Keratinocyte (primary cell): ENCODE data around the gene CHL1. TPM values are rescaled to one million over a fixed set of nuclear protein-coding genes. Genes with fewer than 3 reads are reported as not detected.

Experiments
- DNase-seq: peaks from one replicate; pipeline ENCODE4 v3.0.0-alpha.2; 2011; ENCODE audit warnings: low read depth, missing footprints, low spot score
- FAIRE-seq: peaks from 2 replicates; lab custom pipeline; 2011; peaks lifted over from hg19 to GRCh38; lab: Jason Lieb, UNC
- H2AFZ ChIP-seq: 2 replicates; pipeline ENCODE4 v1.6.0; 2012; ENCODE audit warnings: low read length, control low read depth, inconsistent platforms; ENCODE audit not compliant: control insufficient read depth
- H3K27ac ChIP-seq: 2 replicates; pipeline ENCODE4 v1.5.1; 2011; ENCODE audit warnings: low read length; ENCODE audit not compliant: control insufficient read depth, insufficient read depth
- H3K27me3 ChIP-seq: 3 replicates; pipeline ENCODE4 v1.6.0; 2011; ENCODE audit warnings: low read length; ENCODE audit not compliant: control insufficient read depth, insufficient read depth; ENCODE audit errors: extremely low read depth
- H3K36me3 ChIP-seq, 2 experiments: 2 replicates in 1 of 2; 3 replicates in 1 of 2; pipeline ENCODE4 v1.5.1; 2011; ENCODE audit warnings: low read length in 2 of 2, mild to moderate bottlenecking in 1 of 2; ENCODE audit not compliant: control insufficient read depth in 2 of 2, insufficient read depth in 2 of 2; ENCODE audit errors: extremely low read depth in 1 of 2
- H3K4me1 ChIP-seq: 3 replicates; pipeline ENCODE4 v1.5.1; 2011; ENCODE audit warnings: low read length; ENCODE audit not compliant: control insufficient read depth, insufficient read depth; ENCODE audit errors: extremely low read depth
- H3K4me2 ChIP-seq: 3 replicates; pipeline ENCODE4 v1.6.0; 2011; ENCODE audit warnings: low read depth, low read length; ENCODE audit not compliant: control insufficient read depth, insufficient read depth; ENCODE audit errors: extremely low read depth
- H3K4me3 ChIP-seq, 3 experiments: fragments of 200-600 bp in 1 of 3; sonication (generic) in 1 of 3; 2 replicates in 2 of 3; 3 replicates in 1 of 3; pipeline ENCODE4 v1.5.1; 2011 to 2016; ENCODE audit warnings: low read length in 3 of 3, mild to moderate bottlenecking in 3 of 3, control low read depth in 2 of 3, inconsistent platforms in 1 of 3, low read depth in 1 of 3, mixed read lengths in 1 of 3, mixed run types in 1 of 3, moderate library complexity in 1 of 3; ENCODE audit not compliant: control insufficient read depth in 2 of 3, insufficient read depth in 2 of 3; ENCODE audit errors: extremely low read depth in 1 of 3
- H3K79me2 ChIP-seq: 2 replicates; pipeline ENCODE4 v1.6.0; 2012; ENCODE audit warnings: low read length; ENCODE audit not compliant: control insufficient read depth, insufficient read depth
- H3K9ac ChIP-seq: 3 replicates; pipeline ENCODE4 v1.6.0; 2011; ENCODE audit warnings: low read length; ENCODE audit not compliant: control insufficient read depth, insufficient read depth; ENCODE audit errors: extremely low read depth
- H3K9me1 ChIP-seq: 3 replicates; pipeline ENCODE4 v1.6.0; 2011; ENCODE audit warnings: low read length; ENCODE audit not compliant: control insufficient read depth, insufficient read depth; ENCODE audit errors: extremely low read depth
- H3K9me3 ChIP-seq: 2 replicates; pipeline ENCODE4 v1.5.1; 2012; ENCODE audit warnings: low read depth, low read length; ENCODE audit not compliant: control insufficient read depth
- H4K20me1 ChIP-seq: 3 replicates; pipeline ENCODE4 v1.6.0; 2011; ENCODE audit warnings: low read length; ENCODE audit not compliant: control insufficient read depth, insufficient read depth; ENCODE audit errors: extremely low read depth
- CTCF ChIP-seq, 3 experiments: IDR thresholded peaks in 1 of 3; conservative IDR thresholded peaks in 1 of 3; optimal IDR thresholded peaks in 1 of 3; 2 replicates in 2 of 3; 3 replicates in 1 of 3; pipeline versions ENCODE3 to v1.5.1; 2011; ENCODE audit warnings: low read length in 3 of 3, mild to moderate bottlenecking in 3 of 3, moderate library complexity in 2 of 3, control low read depth in 1 of 3, inconsistent platforms in 1 of 3; ENCODE audit not compliant: insufficient read depth in 2 of 3; ENCODE audit errors: extremely low read depth in 1 of 3
- EZH2 ChIP-seq: IDR thresholded peaks from one replicate; pipeline ENCODE4 v1.6.1; 2012; ENCODE audit warnings: inconsistent platforms, mild to moderate bottlenecking, low read length, moderate library complexity
- dilution Hi-C: fragments of 300-500 bp; cut with MboI; formaldehyde crosslinking; loops from one replicate; pipeline ENCODE4 v1.7.0; 2020; ENCODE audit warnings: low sequenced_read_pairs; ENCODE audit not compliant: extremely low pct_ligation_motif_present
- polyA minus RNA-seq, 3 experiments: library from RNA; depleted of rRNA, polyadenylated mRNA; stranded (reverse); fragments of >200 nt; gene quantifications; 1 replicate in 1 of 3; 2 replicates in 1 of 3; 3 replicates in 1 of 3; pipeline ENCODE4 v1.2.3, GENCODE V29; 2011
- polyA plus RNA-seq, 5 experiments: library from polyadenylated mRNA; depleted of rRNA in 3 of 5; stranded (reverse) in 3 of 5; stranded (forward) in 1 of 5; unstranded in 1 of 5; fragments of >200 nt; gene quantifications; 1 replicate in 1 of 5; 2 replicates in 3 of 5; 3 replicates in 1 of 5; pipeline versions ENCODE4 v1.2.1 to v1.2.3, GENCODE V29; 2011 to 2012; ENCODE audit warnings: missing spikeins in 2 of 5, low read depth in 1 of 5, low replicate concordance in 1 of 5

Gene CHL1
- polyA plus RNA-seq (0.04 to 0.14 TPM (median 0.09 TPM) in 3 replicates), polyA minus RNA-seq (0.03 TPM in 1 of 3 replicates, not detected in the others)
- 0.10 TPM for polyA plus RNA-seq (2011; ENCODE audit: low read depth)
- 0.10 TPM in 1 of 2 replicates, not detected in the other for polyA plus RNA-seq (2011; cell fraction: cytosol; rRNA removed)
- polyA plus RNA-seq (2011; cell fraction: nucleus; rRNA removed): 0.08 TPM in 2 replicates
- 0.31 TPM in 1 of 2 replicates, not detected in the other for polyA plus RNA-seq (2012; ENCODE audit: low replicate concordance)
- not detected for polyA minus RNA-seq (2011; cell fraction: cytosol; rRNA and poly(A)+ RNA removed)
- 0.23 TPM in 1 of 2 replicates, not detected in the other for polyA minus RNA-seq (2011; cell fraction: nucleus; rRNA and poly(A)+ RNA removed)

- peaks cover 55% of the 10 kb centered on the region for H3K27me3 ChIP-seq
- DNase-seq (no peak), FAIRE-seq (no peak)
- no peaks in the 10 kb centered on the region for H3K36me3 ChIP-seq
- no peaks in the 10 kb centered on the region for H3K9me3 ChIP-seq
- TF ChIP-seq CTCF (optimal IDR thresholded peaks at IDR 0.05 in 1 of 3, IDR thresholded peaks at IDR 0.05 in 1 of 3, conservative IDR thresholded peaks at IDR 0.05 in 1 of 3; ENCODE audit: extremely low read depth in 1 of 3, insufficient read depth in 2 of 3, low read length in 3 of 3) (no peak), EZH2 (peak; percentile 82)
- no peak within 1 kb of the TSS for H2AFZ ChIP-seq
- H3K9ac ChIP-seq: no peak within 1 kb of the TSS
- H3K9me1 ChIP-seq: no peaks in the 10 kb centered on the region
- peak within 1 kb of the TSS; percentile 16 to 34 (median 22) for H3K4me3 ChIP-seq
- H3K4me1 ChIP-seq: peaks cover 4% of the 10 kb centered on the region
- peak within 1 kb of the TSS; percentile 51 for H3K4me2 ChIP-seq
- dilution Hi-C loops: no loop called here
- H3K27ac ChIP-seq: no peak within 1 kb of the TSS
- no peaks in the 10 kb centered on the region for H4K20me1 ChIP-seq
- no peaks in the 10 kb centered on the region for H3K79me2 ChIP-seq
These were observed at the start of gene CHL1 for GRCh38 chr3:196311-197148. TSS of gene CHL1 (plus strand) at chr3:196763. CDS start at chr3:319777, 123,014 bp downstream.

DNA sequence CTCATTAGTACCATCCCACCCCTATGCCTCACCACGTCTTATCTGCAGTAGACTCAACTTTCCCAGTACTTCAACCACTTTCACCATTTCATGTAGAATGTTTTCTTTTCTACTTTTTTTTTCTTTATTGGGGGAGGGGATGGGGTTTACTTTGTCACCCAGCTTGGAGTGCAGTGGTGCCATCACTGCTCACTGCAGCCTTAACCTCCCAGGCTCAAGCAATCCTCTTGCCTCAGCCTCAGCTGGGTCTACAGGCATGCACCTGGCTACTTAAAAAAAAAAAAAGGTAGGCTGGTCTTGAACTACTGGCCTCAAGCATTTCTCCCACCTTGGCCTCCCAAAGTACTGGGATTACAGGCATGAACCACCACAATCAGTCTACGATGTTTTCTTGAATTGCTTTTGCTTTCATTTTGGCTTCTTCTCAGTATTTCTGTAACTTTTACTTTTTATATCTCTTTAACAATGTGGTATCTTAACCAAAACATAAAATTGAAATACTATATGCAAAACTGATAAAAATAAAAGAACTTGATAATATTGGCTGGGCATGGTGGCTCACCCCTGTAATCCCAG is 44.9 kb upstream of the CHL1 start:
- no peak for TF ChIP-seq CTCF (optimal IDR thresholded peaks at IDR 0.05 in 1 of 3, IDR thresholded peaks at IDR 0.05 in 1 of 3, conservative IDR thresholded peaks at IDR 0.05 in 1 of 3; ENCODE audit: extremely low read depth in 1 of 3, insufficient read depth in 2 of 3, low read length in 3 of 3)
- no peak for TF ChIP-seq EZH2
- H3K36me3 ChIP-seq: no peaks in the 10 kb centered on the region
- H3K9ac ChIP-seq: no peak overlapping the region
- H3K4me3 ChIP-seq: no peak overlapping the region
- FAIRE-seq: no peak
- no peak overlapping the region for H3K4me2 ChIP-seq
- no peaks in the 10 kb centered on the region for H3K9me1 ChIP-seq
- no peaks in the 10 kb centered on the region for H3K4me1 ChIP-seq
- no peaks in the 10 kb centered on the region for H3K27me3 ChIP-seq
- H3K9me3 ChIP-seq: no peaks in the 10 kb centered on the region
- H3K79me2 ChIP-seq: no peaks in the 10 kb centered on the region
- DNase-seq: no peak
- dilution Hi-C loops: no loop called here
- H4K20me1 ChIP-seq: no peaks in the 10 kb centered on the region
- no peak overlapping the region for H2AFZ ChIP-seq
- H3K27ac ChIP-seq: no peak overlapping the region
